Measurements from ENCODE around the gene ADSS1.

The ADSS1 gene

GRCh38 chr14:104678901-104679705 is 44.9 kb upstream of the ADSS1 start:
- DNase-seq (ENCODE audit: low read depth, low spot score) = no peak
- in situ Hi-C loops (cut with HindIII; ENCODE audit: low sequenced_read_pairs) = no loop called here
- no peak overlapping the region for H3K4me3 ChIP-seq (ENCODE audit: low read depth, low read length)
- TF ChIP-seq CTCF (IDR thresholded peaks at IDR 0.05; ENCODE audit: low read depth, low read length) = no peak

- no peak for TF ChIP-seq CTCF (IDR thresholded peaks at IDR 0.05; ENCODE audit: low read depth, low read length)
- peak overlapping the region; percentile 10 for H3K4me3 ChIP-seq (ENCODE audit: low read depth, low read length)
- in situ Hi-C loops (cut with HindIII; ENCODE audit: low sequenced_read_pairs) = no loop called here
- peak; percentile 89 for DNase-seq (ENCODE audit: low read depth, low spot score)
These were observed 43.8 kb upstream of the ADSS1 start for GRCh38 chr14:104680056-104680805.

- TF ChIP-seq CTCF (IDR thresholded peaks at IDR 0.05; ENCODE audit: low read depth, low read length) = peak; percentile 41
- DNase-seq (ENCODE audit: low read depth, low spot score) = peak; percentile 78
- H3K4me3 ChIP-seq (ENCODE audit: low read depth, low read length) = no peak overlapping the region
- in situ Hi-C loops (cut with HindIII; ENCODE audit: low sequenced_read_pairs) = no loop called here
These were observed 43.0 kb upstream of the ADSS1 start for GRCh38 chr14:104680806-104681688.

GRCh38 chr14:104681689-104682074 is 42.3 kb upstream of the ADSS1 start:
- peak overlapping the region; percentile 12 for H3K4me3 ChIP-seq (ENCODE audit: low read depth, low read length)
- no peak for TF ChIP-seq CTCF (IDR thresholded peaks at IDR 0.05; ENCODE audit: low read depth, low read length)
- in situ Hi-C loops (cut with HindIII; ENCODE audit: low sequenced_read_pairs) = no loop called here
- DNase-seq (ENCODE audit: low read depth, low spot score) = peak; percentile 79

GRCh38 chr14:104682107-104682593 is 41.9 kb upstream of the ADSS1 start:
- no peak for DNase-seq (ENCODE audit: low read depth, low spot score)
- H3K4me3 ChIP-seq (ENCODE audit: low read depth, low read length) = peak overlapping the region; percentile 12
- in situ Hi-C loops (cut with HindIII; ENCODE audit: low sequenced_read_pairs) = no loop called here
- no peak for TF ChIP-seq CTCF (IDR thresholded peaks at IDR 0.05; ENCODE audit: low read depth, low read length)

Measured in astrocyte of the spinal cord (primary cell).